Measurements from ENCODE around the gene KRTAP9-2.

DNA sequence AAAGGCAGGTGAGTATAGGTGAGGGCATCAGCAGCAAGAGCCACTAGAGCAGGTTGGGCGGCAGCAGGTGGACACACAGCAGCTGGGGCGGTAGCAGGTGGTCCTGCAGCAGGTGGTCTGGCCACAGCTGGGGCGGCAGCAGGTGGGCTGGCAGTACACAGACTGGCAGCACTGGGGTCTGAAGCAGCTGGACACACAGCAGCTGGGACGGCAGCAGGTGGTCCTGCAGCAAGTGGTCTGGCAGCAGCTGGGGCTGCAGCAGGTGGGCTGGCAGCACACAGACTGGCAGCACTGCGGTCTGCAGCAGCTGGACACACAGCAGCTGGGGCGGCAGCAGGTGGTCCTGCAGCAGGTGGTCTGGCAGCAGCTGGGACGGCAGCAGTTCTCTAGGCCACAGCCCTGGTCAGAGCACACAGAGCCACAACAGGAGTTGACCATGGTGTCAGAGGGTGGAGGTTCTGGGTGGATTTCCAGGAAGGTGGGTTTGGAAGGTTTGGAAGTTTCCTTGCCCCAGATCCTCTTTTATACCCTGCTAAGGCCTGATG lies 48.6 kb upstream of the KRTAP9-2 start, which contains the start of gene KRTAP4-2:
- TF ChIP-seq, protein P1, sequence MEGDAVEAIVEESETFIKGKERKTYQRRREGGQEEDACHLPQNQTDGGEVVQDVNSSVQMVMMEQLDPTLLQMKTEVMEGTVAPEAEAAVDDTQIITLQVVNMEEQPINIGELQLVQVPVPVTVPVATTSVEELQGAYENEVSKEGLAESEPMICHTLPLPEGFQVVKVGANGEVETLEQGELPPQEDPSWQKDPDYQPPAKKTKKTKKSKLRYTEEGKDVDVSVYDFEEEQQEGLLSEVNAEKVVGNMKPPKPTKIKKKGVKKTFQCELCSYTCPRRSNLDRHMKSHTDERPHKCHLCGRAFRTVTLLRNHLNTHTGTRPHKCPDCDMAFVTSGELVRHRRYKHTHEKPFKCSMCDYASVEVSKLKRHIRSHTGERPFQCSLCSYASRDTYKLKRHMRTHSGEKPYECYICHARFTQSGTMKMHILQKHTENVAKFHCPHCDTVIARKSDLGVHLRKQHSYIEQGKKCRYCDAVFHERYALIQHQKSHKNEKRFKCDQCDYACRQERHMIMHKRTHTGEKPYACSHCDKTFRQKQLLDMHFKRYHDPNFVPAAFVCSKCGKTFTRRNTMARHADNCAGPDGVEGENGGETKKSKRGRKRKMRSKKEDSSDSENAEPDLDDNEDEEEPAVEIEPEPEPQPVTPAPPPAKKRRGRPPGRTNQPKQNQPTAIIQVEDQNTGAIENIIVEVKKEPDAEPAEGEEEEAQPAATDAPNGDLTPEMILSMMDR (IDR thresholded peaks at IDR 0.05): no peak
- no peak for TF ChIP-seq POLR2A (IDR thresholded peaks at IDR 0.05)
